GM12878 (cell line): ENCODE data around the gene CFAP61. TPM values are rescaled to one million over a fixed set of nuclear protein-coding genes. Genes with fewer than 3 reads are reported as not detected.

Experiments used
- ATAC-seq: fragments of 200-7000 bp; cut with Tn5 transposase; 3 replicates; pipeline ENCODE4 v1.9.1; 2020; ENCODE audit warnings: mild to moderate bottlenecking, moderate library complexity
- BruUV-seq: library from RNA; stranded (reverse); fragments of 400-500 nt; replicated peaks from 2 replicates; lab custom pipeline; 2021; lab: Mats Ljungman, UMichigan
- CTCF ChIA-PET: fragments of 300-600 bp; sonication (Branson Sonifier 250); formaldehyde crosslinking; extraction: SDS; loops from one replicate; lab custom pipeline; 2021; ENCODE audit warnings: inconsistent platforms; lab: Yijun Ruan, JAX
- POLR2A ChIA-PET: fragments of 350-600 bp; formaldehyde crosslinking; extraction: SDS; loops from one replicate; lab custom pipeline; 2021; ENCODE audit warnings: inconsistent platforms; lab: Charles Lee
- RAD21 ChIA-PET: fragments of 300-600 bp; sonication (Branson Sonifier 250); formaldehyde crosslinking; loops from one replicate; lab custom pipeline; 2023; ENCODE audit warnings: antibody characterized with exemption; ENCODE audit not compliant: unreplicated experiment; lab: Charles Lee
- SMC1A ChIA-PET: fragments of 300-600 bp; sonication (Branson Sonifier 250); formaldehyde crosslinking; loops from one replicate; lab custom pipeline; 2023; ENCODE audit not compliant: unreplicated experiment, uncharacterized antibody; lab: Charles Lee
- DNase-seq: peaks from one replicate; pipeline ENCODE4 v3.0.0-alpha.2; 2011; ENCODE audit warnings: low read depth, low spot score
- FAIRE-seq: peaks from 3 replicates; lab custom pipeline; 2011; peaks lifted over from hg19 to GRCh38; lab: Jason Lieb, UNC
- H2AFZ ChIP-seq: 2 replicates; pipeline ENCODE4 v1.6.0; 2011; ENCODE audit warnings: low read depth, low read length, control low read depth; ENCODE audit not compliant: control insufficient read depth
- H3K27ac ChIP-seq: 2 replicates; pipeline ENCODE4 v1.5.1; 2011; ENCODE audit warnings: control low read depth; ENCODE audit not compliant: control insufficient read depth, insufficient read depth
- H3K27me3 ChIP-seq, 2 experiments: replicated peaks in 1 of 2; 2 replicates each; pipeline versions ENCODE4 v1.6.0 to v1.6.1; 2011; ENCODE audit warnings: low read length in 1 of 2; ENCODE audit not compliant: control insufficient read depth in 2 of 2, insufficient read depth in 2 of 2
- H3K36me3 ChIP-seq, 2 experiments: 2 replicates each; pipeline ENCODE4 v1.5.1; 2011; ENCODE audit warnings: low read length in 1 of 2; ENCODE audit not compliant: control insufficient read depth in 2 of 2, insufficient read depth in 2 of 2
- H3K4me1 ChIP-seq: 2 replicates; pipeline ENCODE4 v1.6.1; 2011; ENCODE audit warnings: mild to moderate bottlenecking, low read length, moderate library complexity, mixed read lengths; ENCODE audit not compliant: control insufficient read depth, insufficient read depth
- H3K4me2 ChIP-seq: 2 replicates; pipeline ENCODE4 v1.6.0; 2011; ENCODE audit warnings: control low read depth; ENCODE audit not compliant: control insufficient read depth, insufficient read depth
- H3K4me3 ChIP-seq: fragments of 200-600 bp; sonication (generic); 2 replicates; pipeline ENCODE4 v1.5.1; 2016
- H3K79me2 ChIP-seq: 2 replicates; pipeline ENCODE4 v1.6.0; 2011; ENCODE audit warnings: low read length; ENCODE audit not compliant: control insufficient read depth, insufficient read depth
- H3K9ac ChIP-seq: 2 replicates; pipeline ENCODE4 v1.8.0; 2011; ENCODE audit warnings: low read length, control low read depth, mixed read lengths; ENCODE audit not compliant: control insufficient read depth, insufficient read depth
- H3K9me3 ChIP-seq: replicated peaks from 3 replicates; pipeline ENCODE4 v1.5.1; 2011; ENCODE audit warnings: mild to moderate bottlenecking, low read length; ENCODE audit not compliant: control insufficient read depth, insufficient read depth
- H4K20me1 ChIP-seq: 2 replicates; pipeline ENCODE4 v1.6.0; 2011; ENCODE audit not compliant: control insufficient read depth, insufficient read depth
- BCLAF1 ChIP-seq: fragments of 450-650 bp; IDR thresholded peaks from 2 replicates; pipeline ENCODE4 v1.6.1; 2017; ENCODE audit warnings: antibody characterized with exemption, mild to moderate bottlenecking, moderate library complexity
- CEBPZ ChIP-seq: fragments of 150-350 bp; IDR thresholded peaks from 2 replicates; pipeline ENCODE4 v1.6.1; 2016; ENCODE audit warnings: low read depth, low read length
- FOXM1 ChIP-seq: IDR thresholded peaks from 2 replicates; pipeline ENCODE4 v1.6.1; 2012; ENCODE audit warnings: low read depth, mild to moderate bottlenecking, inconsistent platforms, low read length, moderate library complexity
- LARP7 ChIP-seq: fragments of 450-650 bp; IDR thresholded peaks from 2 replicates; pipeline ENCODE4 v1.6.1; 2017; ENCODE audit warnings: mild to moderate bottlenecking
- MYB ChIP-seq: fragments of 150-350 bp; IDR thresholded peaks from 2 replicates; pipeline ENCODE4 v1.6.1; 2014; ENCODE audit warnings: mild to moderate bottlenecking, low read depth, low read length, borderline replicate concordance
- NR2C1 ChIP-seq: fragments of 450-650 bp; IDR thresholded peaks from 2 replicates; pipeline ENCODE4 v1.6.1; 2017; ENCODE audit warnings: antibody characterized with exemption, mild to moderate bottlenecking, moderate library complexity
- POLR2AphosphoS2 ChIP-seq: IDR thresholded peaks from 2 replicates; pipeline ENCODE4 v1.6.1; 2011; ENCODE audit warnings: low read depth, mild to moderate bottlenecking, low read length, improper control_type of control experiment, moderate library complexity
- RELA ChIP-seq: fragments of 450-650 bp; IDR thresholded peaks from 2 replicates; pipeline ENCODE4 v1.8.0; 2014; ENCODE audit warnings: borderline replicate concordance; ENCODE audit not compliant: partially characterized antibody
- SMARCA5 ChIP-seq: fragments of 450-650 bp; IDR thresholded peaks from 2 replicates; pipeline ENCODE4 v1.6.1; 2017; ENCODE audit warnings: mild to moderate bottlenecking
- SUPT20H ChIP-seq: IDR thresholded peaks from 2 replicates; pipeline ENCODE4 v1.6.1; 2011; ENCODE audit warnings: low read depth, mild to moderate bottlenecking, low read length, moderate library complexity, borderline replicate concordance; ENCODE audit not compliant: control insufficient read depth
- TAF1 ChIP-seq: IDR thresholded peaks from 2 replicates; pipeline ENCODE4 v1.6.1; 2011; ENCODE audit warnings: mild to moderate bottlenecking, low read depth, low read length, borderline replicate concordance
- ZNF687 ChIP-seq: fragments of 450-650 bp; IDR thresholded peaks from 2 replicates; pipeline ENCODE4 v1.6.1; 2017; ENCODE audit warnings: mild to moderate bottlenecking, moderate library complexity
- WGBS: methylation state at CpG from one replicate; pipeline ENCODE4 v1.1.6; 2016; ENCODE audit warnings: low lambda C conversion rate; ENCODE audit not compliant: insufficient replicate concordance, insufficient coverage; ENCODE audit errors: missing lambda C conversion rate; 5-methylcytosine and 5-hydroxymethylcytosine counted together
- in situ Hi-C: fragments of 300-500 bp; cut with MboI; formaldehyde crosslinking; loops from 9 replicates; pipeline ENCODE4 v1.14.3; 2018; ENCODE audit warnings: mixed read lengths
- intact Hi-C: fragments of 100-400 bp; cut with micrococcal nuclease; formaldehyde crosslinking; loops from one replicate; pipeline ENCODE4 v1.14.2; 2022; ENCODE audit not compliant: unreplicated experiment
- polyA plus RNA-seq, 11 experiments: library from polyadenylated mRNA; depleted of rRNA in 4 of 11; unstranded in 6 of 11; stranded (reverse) in 5 of 11; fragments of >200 nt; fragmentation: Nextera tagmentation in 4 of 11; fragmentation: Illumina TruSeq in 1 of 11; extraction: Ambion mirVana in 4 of 11; extraction: Trizol in 1 of 11; gene quantifications; 1 replicate in 1 of 11; 2 replicates in 10 of 11; pipeline versions ENCODE4 v1.2.1 to v1.2.3, GENCODE V29; 2011 to 2016; ENCODE audit warnings: inconsistent platforms in 2 of 11, missing spikeins in 2 of 11, low read depth in 1 of 11
- total RNA-seq, 4 experiments: library from RNA; depleted of rRNA in 3 of 4; stranded (reverse); fragments of >200 nt in 3 of 4; fragmentation: Illumina TruSeq in 1 of 4; extraction: Trizol in 1 of 4; gene quantifications; 2 replicates each; pipeline versions ENCODE4 v1.2.1 to v1.2.3, GENCODE V29; 2013 to 2021
- TF ChIP-seq, protein P1 (sequence below): IDR thresholded peaks from 2 replicates; pipeline ENCODE4 v1.6.1; 2012; ENCODE audit warnings: low read depth, low read length, improper control_type of control experiment

CFAP61 gene
- total and polyA plus RNA-seq, 10 of the 15 experiments (the other 5 are each of a cell fraction or from before 2014, with no cell fraction given) = 0.11 to 0.41 (median 0.24) TPM; not detected in 7

- H3K79me2 ChIP-seq = no peaks in the 10 kb centered on the region
- POLR2A ChIA-PET = no interaction called here
- TF ChIP-seq SMARCA5 (no peak), ZNF687 (no peak), BCLAF1 (no peak), FOXM1 (no peak), RELA (no peak), TAF1 (no peak), MYB (no peak), NR2C1 (no peak), POLR2AphosphoS2 (no peak), CEBPZ (no peak), LARP7 (no peak), SUPT20H (no peak)
- TF ChIP-seq, protein P1, sequence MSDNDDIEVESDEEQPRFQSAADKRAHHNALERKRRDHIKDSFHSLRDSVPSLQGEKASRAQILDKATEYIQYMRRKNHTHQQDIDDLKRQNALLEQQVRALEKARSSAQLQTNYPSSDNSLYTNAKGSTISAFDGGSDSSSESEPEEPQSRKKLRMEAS = no peak
- TF ChIP-seq, all 136 proteins: peak for 0
- Histone ChIP-seq H3K4me2 (no peak overlapping the region), H3K36me3 (no peaks in the 10 kb centered on the region), H3K27ac (no peak overlapping the region), H3K9ac (no peak overlapping the region), H3K4me3 (no peak overlapping the region), H2AFZ (no peak overlapping the region), H3K9me3 (no peaks in the 10 kb centered on the region), H3K4me1 (no peaks in the 10 kb centered on the region), H3K27me3 (no peaks in the 10 kb centered on the region), H4K20me1 (no peaks in the 10 kb centered on the region; the same call in 1 of the 2 replicates)
- SMC1A ChIA-PET = no interaction called here
- FAIRE-seq = no peak
- 18% methylated on average over 4 of the region's 4 CpGs for WGBS
- no peak for ATAC-seq
- in situ Hi-C loops (no loop called here), intact Hi-C loops (no loop called here)
- DNase-seq = no peak
- RAD21 ChIA-PET = no interaction called here
- BruUV-seq = no TSS peak
- CTCF ChIA-PET = no interaction called here
These were observed 86.2 kb downstream of the CFAP61 start for GRCh38 chr20:20138301-20139064.
